ENCODE measurements around the gene CRYAB.
"Not testable (repeated sequence)": the region's sequence is repeated elsewhere in the genome, so short reads cannot be mapped to it uniquely, and the experiment has no call there.

Gene CRYAB

DNA sequence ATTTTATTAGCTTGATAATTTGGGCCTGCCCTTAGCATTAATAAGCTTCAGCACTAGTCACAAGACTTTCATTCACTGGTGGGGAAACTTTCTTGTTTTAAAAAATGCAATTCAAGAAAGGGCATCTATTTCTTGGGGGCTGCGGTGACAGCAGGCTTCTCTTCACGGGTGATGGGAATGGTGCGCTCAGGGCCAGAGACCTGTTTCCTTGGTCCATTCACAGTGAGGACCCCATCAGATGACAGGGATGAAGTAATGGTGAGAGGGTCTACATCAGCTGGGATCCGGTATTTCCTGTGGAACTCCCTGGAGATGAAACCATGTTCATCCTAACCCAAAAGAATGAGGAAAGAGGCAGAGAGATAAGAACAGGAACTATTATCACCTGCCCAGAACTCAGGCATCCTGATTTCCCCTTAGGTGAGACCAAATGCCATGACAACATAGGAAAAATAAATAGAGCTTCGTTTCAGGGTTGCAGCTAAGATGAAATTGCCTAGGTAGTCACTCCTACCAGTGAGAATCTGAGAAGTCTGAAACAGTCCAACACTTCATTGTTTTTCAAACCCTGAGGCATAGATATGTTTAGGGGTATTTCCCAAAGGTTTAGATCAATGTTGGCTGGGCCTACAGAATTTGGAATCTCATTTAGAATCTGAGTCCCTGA lies 2.8 kb downstream of the CRYAB start:
- no peak for DNase-seq (ENCODE audit: low read depth, low spot score)

DNA sequence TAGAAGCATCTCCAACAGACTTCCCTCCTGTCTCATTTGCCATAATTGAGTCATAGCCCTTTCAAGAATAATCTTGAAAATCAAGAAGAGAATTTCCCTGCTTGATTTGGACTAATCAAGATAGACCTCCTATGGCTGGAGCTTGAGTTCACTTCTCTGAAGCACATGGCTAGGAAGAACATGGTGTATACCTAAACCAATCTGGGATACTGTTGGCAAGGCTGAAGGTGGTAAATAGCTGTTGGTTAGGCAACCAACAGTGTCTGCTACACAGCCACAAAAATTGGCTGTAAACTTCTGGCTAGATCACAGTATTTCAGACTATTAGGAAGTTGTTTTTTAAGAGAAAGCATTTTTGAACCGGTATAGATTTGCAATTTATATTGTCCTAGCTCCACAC lies 4.9 kb downstream of the CRYAB start:
- DNase-seq (ENCODE audit: low read depth, low spot score) = no peak

DNA sequence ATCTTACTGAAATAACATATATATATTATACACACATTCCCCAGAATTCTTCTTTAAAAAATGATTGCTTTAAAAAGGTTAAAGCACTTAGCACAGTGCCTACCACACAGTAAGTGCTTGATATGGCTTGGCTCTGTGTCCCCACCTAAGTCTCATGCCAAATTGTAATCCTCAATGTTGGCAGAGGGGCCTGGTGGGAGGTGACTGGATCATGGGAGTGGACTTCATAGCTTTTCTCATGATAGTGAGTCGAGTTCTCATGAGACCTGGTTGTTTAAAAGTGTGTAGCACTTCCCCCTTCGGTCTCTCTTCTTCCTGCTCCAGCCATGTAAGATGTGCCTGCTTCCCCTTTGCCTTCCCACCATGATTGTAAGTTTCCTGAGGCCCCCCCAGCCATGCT lies 6.2 kb downstream of the CRYAB start:
- no peak for DNase-seq (ENCODE audit: low read depth, low spot score)

DNA sequence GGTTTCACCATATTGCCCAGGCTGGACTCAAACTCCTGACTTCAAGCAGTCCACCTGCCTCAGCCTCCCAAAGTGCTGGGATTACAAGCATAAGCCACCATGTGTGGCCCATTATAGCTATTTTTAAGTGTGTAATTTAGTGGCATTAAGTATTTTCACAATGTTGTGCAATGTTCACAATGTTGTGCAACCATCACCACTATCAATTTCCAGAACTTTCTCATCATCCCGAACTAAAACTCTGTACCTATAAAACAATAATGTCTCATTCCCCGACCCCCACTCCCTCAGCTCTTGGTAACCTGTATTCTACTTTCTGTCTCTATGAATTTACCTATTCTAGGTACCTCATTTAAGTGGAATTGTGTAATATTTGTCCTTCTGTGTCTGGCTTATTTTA lies 24.7 kb downstream of the CRYAB start:
- DNase-seq (ENCODE audit: low read depth, low spot score) = no peak

DNA sequence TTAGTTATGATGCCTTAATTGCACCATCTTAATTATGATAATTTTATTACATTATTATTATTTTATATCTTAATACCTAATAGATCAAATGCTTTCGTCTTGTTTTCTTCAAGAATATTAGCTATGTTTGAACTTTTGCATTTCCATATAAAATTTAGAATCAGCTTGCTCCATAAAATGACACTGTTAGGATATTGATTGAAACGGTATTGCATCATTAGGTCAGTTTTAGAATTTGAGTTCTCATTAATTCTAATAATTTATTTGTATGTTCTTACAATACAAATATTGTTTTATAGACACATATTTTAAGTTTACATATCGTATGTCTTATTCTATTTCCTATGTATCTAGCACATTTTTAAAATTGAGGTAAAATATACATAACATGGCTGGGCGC lies 25.5 kb downstream of the CRYAB start:
- no peak for DNase-seq (ENCODE audit: low read depth, low spot score)

DNA sequence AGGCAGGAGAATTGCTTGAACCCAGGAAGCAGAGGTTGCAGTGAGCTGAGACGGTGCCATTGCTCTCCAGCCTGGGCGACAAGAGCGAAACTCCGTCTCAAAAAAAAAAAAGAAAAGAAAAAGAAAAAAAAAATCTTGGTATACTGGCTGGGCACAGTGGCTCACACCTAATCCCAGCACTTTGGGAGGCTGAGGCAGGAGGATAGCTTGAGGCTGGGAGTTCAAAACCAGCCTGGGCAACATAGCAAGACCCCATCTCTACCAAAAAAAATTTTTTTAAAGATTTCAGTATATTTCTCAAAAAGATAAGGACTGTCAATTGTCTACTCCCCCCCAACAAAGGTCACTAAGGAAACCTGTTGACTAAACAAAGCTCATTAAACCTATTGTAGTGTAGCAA lies 26.5 kb downstream of the CRYAB start:
- DNase-seq (ENCODE audit: low read depth, low spot score) = not testable (repeated sequence)

DNA sequence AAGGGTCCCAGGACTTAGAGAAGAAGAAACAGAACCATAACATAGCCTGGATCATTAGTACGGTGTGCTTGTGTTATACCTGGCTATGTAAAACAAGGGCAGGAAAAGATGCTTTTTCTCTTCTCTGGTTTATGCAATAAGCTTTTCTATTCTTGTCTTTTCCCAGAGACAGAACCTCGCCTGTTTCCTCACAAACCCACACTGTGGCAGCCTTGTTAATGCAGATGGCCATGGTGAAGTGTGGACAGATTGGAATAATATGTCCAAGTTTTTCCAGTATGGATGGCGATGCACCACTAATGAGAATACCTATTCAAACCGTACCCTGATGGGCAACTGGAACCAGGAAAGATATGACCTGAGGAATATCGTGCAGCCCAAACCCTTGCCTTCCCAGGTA lies 29.4 kb downstream of the CRYAB start:
- DNase-seq (ENCODE audit: low read depth, low spot score) = no peak

DNA sequence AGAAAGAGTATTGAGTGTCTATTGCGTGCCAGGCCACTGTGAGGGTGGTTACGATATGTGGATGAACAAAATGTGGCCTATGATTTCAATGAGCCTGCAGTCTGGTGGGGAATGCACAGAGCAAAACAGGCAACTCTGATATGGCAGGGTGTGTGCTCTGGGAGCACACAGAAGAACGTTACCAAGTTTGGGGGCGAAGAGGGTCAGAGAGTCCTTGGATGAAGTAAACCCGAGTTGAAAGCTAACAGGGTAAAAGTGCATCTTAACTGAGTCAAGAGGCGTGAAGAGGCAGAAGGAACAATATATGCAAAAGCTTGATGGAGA lies 32.0 kb downstream of the CRYAB start:
- DNase-seq (ENCODE audit: low read depth, low spot score) = no peak

DNA sequence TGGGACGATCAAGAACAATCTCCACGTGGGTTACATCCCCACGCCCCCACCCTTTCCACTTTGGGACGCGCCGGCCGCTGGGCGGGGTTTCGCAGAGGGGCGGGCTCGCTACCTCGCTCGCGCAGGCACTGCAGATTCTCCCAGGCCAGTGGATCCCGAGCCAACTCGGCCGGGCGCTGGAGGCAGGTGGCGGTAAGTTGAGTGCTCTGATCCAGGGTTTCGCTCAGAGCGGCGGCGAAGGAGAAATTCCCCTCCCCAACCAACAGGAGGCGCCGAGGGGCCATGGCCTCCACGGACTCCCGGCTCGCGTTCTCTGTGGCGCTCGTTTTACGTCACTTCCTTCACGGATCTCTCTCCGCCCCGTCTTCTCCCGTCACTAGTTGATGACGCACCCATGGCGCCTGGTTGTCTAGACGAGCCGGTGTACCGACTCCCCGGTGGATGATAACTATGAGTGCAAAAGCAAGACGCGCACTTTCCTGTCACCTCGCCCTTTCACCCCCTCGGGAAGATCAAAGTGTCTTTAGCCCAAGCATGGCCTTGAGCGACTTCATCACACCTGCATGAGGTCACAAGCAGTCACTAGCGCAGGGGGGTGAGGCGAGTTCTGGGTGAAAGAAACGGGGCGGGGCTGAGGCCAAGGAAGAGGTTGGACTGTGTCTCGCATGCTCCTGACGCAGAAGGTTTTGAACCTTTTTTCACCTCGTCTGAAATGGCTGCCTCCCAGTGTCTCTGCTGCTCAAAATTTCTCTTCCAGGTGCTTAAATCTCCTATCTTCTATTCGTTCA lies 32.5 kb downstream of the CRYAB start, which contains the start of the genes CFAP68 and FDXACB1:
TSS of gene CFAP68 (plus strand) at position 693 of the 788 bp plus-strand sequence. CDS start at position 713, 20 bp downstream.
TSS of gene FDXACB1 (minus strand) at position 317 of the 788 bp plus-strand sequence. CDS start at position 284, 33 bp downstream.
- DNase-seq (ENCODE audit: low read depth, low spot score) = peak; percentile 93

DNA sequence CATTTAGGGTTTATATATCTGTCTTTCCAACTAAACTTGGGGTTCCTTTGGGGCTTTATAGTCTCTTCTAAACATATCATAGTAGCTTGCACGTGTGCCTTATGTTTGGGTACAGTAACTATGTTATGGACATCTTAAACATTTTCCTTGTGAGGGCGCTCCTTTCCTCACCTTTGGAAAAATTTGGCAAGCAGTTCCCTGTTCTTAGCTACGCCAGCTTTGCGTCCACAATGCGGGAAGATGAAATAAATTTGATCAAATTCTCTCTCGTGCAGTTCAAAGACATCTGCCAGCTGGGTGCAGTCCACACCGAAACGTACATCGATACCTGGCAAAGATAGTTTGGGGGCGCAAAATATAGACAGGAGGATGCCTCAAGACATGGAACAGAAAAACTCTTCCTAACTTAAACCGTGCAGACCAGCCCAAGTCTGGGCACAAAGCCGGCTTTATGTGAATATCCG lies 33.2 kb downstream of the CRYAB start:
- DNase-seq (ENCODE audit: low read depth, low spot score) = no peak

DNA sequence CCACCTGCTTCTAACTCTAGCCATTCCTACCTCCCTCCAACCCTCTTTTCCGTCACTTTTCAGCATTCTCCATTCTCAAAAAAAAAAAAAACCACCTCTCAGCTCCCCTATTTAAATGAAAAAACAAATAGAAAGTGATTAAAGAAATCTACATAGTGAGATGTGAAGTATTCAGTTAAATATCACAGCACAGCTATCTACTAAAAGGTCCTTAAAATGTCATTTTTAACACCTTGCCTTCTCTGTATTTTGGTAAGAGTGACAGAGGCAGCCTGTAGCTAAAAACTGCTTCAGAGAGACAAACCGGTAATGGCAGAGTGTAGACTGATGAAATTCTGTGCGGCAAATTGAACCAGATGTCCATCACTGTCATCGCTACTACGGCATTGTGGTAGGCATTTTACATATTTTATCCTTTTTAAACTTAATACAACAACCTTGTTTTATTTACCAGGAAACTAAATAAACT lies 39.8 kb downstream of the CRYAB start:
- no peak for DNase-seq (ENCODE audit: low read depth, low spot score)

DNA sequence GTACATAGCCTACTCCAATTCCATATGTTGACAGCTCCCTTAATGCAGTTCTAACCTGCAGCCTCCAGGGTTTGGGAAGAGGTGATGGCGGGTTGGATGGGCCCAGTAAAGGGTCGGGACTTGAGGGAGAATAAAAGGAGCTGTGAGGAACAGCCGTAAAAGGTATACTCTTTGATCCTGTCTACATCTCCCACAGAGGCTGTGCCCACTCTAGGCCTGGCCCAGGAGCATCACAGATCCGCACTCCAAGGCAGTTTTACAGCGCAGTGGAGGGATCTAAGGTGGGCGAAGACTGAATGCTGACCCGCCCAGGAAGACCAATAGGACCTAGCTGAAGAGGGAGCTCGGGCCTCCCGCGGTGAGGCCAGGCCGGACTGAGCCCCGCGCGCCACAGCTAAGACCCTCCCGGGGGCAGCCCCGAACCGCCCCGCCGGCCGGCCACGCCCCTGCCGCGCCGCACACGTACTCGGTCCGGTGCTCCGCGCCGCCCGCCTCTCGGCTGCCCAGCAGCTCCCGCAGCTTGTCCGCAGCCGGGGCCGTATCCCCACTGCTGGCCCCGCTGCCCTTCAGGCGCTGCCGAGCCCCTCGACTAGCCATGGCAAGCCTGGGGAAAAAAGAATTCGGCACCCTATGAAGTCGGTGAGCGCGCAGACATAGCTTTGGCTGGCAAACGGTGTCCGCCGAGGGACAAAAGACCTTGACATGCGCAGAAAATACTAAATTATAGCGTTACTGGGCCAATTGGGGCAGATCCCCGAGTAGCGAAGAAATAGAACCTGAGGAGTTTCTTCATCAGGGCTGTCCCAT lies 40.5 kb downstream of the CRYAB start, which contains the start of gene ALG9:
TSS of gene ALG9 (minus strand) at position 696 of the 807 bp plus-strand sequence. CDS start at position 597, 99 bp downstream.
- DNase-seq (ENCODE audit: low read depth, low spot score) = peak; percentile 43

DNA sequence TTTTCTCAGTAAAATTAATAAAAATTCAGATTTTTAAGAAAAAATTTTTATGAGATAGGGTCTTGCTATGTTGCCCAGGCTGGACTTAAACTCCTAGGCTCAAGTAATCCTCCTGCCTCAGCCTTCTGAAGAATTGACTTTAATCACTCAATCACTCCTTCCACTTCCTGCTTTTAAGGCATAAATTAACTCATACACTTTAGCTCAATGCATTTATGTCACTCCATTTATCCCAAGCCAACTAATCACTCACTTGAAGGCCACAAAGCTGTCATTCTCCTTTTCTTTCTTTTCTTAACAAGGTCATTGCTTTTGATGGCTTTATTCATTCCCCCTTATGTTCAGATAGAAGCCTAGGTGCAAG lies 41.1 kb downstream of the CRYAB start:
- no peak for DNase-seq (ENCODE audit: low read depth, low spot score)

DNA sequence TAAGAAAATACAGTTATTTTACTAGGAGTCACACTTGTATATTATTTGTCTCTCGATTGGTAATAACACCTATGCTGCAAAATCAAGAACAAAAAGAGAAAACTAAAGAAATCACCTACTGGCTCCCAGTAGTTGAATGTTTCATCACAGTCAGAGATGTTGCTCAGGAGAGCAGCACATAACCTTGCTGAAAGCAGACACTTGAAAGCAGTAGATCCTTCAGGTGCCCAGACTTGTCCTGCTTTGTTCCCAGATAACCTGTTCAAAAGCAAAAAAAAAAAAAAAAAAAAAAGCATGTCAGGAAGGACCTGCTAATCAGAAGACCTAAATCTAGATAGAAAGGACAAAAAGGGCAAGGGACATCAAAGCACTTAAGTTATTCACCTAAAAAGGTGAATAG lies 41.5 kb downstream of the CRYAB start:
- DNase-seq (ENCODE audit: low read depth, low spot score) = no peak

DNA sequence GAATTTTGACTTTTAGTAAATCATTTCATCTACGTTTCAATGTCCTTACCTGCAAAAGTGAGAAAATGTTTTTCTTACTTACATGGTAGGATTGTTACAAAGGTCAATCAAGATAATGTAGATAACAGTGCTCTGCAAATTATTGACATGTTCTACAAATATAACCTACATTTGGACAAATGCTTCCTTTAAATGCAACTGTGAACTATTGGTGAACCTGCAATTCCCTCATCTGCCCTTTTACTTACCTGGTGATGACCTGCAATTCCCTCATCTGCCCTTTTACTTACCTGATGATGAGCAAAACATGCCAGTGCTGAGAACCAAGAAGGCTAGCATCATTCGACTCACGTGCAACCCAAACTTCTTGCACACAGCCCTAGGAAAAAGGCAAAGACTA lies 51.3 kb downstream of the CRYAB start:
- DNase-seq (ENCODE audit: low read depth, low spot score) = no peak

Data from brain pericyte (primary cell).